Measurements from ENCODE around the gene GNB3.
"Not testable (repeated sequence)": the region's sequence is repeated elsewhere in the genome, so short reads cannot be mapped to it uniquely, and the experiment has no call there.

GNB3 gene

DNA sequence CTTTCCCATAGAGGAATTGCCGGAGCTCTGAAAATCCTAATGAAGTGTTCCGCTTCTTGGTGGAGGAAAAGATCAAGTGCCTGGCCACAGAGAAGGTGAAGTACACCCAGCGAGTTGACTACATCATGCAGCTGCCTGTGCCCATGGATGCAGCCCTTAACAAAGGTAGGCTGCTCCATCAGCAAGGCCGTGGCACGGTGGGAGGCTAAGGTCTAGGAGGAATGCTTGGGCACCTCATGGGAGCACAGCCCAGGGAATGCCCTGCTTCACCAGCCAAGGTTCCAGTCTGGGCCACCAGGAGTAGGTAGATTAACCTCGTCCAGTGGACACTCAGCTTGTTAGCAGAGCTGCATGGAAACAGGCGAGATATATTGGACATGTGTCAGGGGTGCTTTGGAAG lies 20.2 kb downstream of the GNB3 start:
- no peak for DNase-seq (ENCODE audit: insufficient read length, low spot score)
- no peak for FAIRE-seq
- TF ChIP-seq, protein P1, sequence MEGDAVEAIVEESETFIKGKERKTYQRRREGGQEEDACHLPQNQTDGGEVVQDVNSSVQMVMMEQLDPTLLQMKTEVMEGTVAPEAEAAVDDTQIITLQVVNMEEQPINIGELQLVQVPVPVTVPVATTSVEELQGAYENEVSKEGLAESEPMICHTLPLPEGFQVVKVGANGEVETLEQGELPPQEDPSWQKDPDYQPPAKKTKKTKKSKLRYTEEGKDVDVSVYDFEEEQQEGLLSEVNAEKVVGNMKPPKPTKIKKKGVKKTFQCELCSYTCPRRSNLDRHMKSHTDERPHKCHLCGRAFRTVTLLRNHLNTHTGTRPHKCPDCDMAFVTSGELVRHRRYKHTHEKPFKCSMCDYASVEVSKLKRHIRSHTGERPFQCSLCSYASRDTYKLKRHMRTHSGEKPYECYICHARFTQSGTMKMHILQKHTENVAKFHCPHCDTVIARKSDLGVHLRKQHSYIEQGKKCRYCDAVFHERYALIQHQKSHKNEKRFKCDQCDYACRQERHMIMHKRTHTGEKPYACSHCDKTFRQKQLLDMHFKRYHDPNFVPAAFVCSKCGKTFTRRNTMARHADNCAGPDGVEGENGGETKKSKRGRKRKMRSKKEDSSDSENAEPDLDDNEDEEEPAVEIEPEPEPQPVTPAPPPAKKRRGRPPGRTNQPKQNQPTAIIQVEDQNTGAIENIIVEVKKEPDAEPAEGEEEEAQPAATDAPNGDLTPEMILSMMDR (IDR thresholded peaks at IDR 0.05; ENCODE audit: insufficient read depth, missing control alignments), result no peak

DNA sequence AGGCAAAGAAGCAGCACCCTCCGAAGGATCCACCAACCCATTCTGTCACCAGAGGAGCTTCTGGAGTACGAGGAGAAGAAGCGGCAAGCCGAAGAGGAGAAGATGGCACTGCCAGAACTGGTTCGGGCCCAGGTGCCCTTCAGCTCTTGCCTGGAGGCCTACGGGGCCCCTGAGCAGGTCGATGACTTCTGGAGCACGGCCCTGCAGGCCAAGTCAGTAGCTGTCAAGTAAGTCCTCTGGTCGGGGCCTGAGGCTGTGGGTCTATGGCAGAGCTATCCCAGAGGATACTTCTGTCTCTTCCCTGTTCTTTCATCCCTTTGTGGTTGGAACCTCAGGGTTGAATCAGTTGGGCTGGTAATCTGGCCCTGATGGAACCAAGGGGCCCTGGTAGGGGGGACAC lies 20.7 kb downstream of the GNB3 start:
- no peak for FAIRE-seq
- TF ChIP-seq, protein P1 (IDR thresholded peaks at IDR 0.05; ENCODE audit: insufficient read depth, missing control alignments), result no peak
- no peak for DNase-seq (ENCODE audit: insufficient read length, low spot score)

DNA sequence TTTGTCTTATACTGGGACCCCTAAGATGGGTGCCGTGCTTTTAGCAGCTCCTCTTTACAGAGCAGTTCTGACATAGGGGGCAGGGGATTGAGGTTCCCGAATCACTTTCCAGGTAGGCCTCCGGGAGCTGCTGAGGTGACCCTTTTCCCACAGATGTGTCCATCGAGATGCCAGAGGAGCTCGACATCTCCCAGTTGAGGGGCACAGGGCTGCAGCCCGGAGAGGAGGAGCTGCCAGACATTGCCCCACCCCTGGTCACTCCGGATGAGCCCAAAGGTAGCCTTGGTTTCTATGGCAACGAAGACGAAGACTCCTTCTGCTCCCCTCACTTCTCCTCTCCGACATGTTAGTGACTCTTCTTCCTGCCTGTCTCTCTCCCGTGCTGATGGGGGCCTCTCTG lies 22.3 kb downstream of the GNB3 start:
- DNase-seq (ENCODE audit: insufficient read length, low spot score) (no peak), FAIRE-seq (no peak)
- TF ChIP-seq, protein P1 (IDR thresholded peaks at IDR 0.05; ENCODE audit: insufficient read depth, missing control alignments), result no peak

DNA sequence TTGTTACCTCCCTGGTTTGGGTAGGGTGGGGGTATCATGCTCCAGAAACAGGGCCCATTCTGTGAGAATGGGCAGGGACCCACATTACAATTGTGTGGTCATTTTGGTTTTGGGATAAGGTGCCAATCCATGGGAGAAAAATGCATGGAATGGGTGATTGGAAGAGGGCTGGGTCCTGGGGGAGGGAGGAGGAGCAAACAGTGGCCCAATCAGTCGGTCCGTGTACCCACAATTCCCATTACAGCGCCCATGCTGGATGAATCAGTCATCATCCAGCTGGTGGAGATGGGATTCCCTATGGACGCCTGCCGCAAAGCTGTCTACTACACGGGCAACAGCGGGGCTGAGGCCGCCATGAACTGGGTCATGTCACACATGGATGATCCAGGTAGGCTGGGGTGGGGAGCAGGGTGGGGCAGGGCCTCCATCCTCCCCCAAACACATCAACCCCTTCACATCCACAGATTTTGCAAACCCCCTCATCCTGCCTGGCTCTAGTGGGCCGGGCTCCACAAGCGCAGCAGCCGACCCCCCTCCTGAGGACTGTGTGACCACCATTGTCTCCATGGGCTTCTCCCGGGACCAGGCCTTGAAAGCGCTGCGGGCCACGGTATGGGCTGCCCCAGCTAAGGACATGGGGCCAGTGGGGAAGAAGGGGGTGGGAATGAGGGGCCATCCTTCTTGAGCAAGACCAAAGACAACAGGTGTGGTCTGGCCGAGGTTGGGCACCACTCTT lies 23.0 kb downstream of the GNB3 start:
- FAIRE-seq (no peak), DNase-seq (ENCODE audit: insufficient read length, low spot score) (no peak)
- TF ChIP-seq, protein P1 (IDR thresholded peaks at IDR 0.05; ENCODE audit: insufficient read depth, missing control alignments), result no peak

DNA sequence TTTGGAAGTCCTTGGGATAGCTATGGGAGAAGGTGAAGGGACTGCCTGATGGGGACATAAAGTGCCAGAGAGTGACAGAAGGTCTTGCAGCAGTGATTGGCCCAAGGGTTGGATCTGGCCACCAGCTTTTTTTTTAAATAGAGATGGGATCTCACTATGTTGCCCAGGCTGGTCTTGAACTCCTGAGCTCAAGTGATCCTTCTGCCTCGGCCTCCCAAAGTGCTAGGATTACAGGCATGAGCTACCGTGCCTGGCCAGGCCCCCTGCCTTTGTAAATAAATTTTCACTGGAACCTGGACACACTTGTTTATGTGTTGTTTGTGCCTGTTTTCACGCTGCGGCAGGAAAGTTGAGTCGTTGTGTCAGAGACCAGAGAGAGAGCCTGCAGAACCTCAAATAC lies 24.6 kb downstream of the GNB3 start:
- not testable (repeated sequence) for FAIRE-seq; DNase-seq (ENCODE audit: insufficient read length, low spot score)

DNA sequence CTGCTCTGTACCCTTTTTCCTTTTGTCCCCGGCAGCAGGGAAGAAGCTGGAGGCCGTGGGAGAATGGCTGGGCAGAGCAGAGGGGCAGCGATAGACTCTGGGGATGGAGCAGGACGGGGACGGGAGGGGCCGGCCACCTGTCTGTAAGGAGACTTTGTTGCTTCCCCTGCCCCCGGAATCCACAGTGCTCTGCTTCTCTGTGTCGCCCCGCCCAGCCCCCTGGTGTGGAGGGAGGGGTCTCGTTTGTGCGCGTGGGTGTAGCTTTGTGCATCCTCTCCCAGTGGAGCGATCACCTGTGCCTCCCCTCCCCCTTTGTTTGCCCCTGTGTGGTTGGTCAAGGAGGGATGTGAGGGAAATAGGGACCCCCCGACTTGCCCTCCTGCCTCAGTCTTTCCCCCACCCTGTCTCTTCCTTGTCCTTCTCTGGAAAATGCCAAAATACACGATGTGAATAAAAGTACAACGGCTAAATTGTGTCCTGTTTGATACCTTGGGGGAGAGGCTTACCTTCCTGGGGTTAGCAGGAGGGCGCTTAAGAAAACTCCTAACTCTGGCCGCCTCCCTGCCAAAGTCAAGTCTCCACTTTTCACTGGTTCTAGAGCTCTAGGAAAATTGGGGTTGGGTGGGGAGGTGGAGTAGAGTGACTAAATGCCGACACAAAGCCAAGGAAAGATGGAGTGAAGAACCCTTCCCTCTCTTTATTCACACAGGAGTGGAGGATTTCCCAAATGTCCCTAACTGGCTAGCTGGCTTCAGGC lies 25.6 kb downstream of the GNB3 start:
- DNase-seq (ENCODE audit: insufficient read length, low spot score), result no peak
- no peak for FAIRE-seq
- TF ChIP-seq, protein P1 (IDR thresholded peaks at IDR 0.05; ENCODE audit: insufficient read depth, missing control alignments), result no peak

DNA sequence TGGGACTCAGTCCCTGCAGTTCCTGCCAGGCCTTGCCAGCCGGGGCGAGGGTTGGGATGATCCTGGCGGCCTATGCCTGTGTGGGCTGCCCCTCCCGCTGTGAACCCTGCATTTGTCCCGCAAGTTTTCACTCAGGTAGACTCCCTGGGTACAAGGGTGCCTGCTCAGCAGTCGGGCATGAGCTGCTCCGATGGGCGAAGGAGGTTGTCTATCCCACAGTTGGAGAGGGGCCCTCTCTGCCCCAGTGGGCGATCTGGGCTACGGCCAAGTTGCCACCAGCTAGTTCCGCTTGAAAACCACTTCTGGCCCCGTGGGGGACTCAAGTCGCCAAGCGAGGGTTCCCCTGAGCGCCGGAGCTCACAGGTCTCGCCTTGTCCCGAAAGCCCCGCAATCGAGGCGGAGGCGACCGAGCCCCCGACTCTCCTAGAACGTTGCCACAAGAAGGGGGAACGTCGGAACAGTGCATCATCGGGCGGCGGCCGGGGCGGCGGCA lies 26.2 kb downstream of the GNB3 start:
- FAIRE-seq (no peak), DNase-seq (ENCODE audit: insufficient read length, low spot score) (no peak)
- TF ChIP-seq, protein P1 (IDR thresholded peaks at IDR 0.05; ENCODE audit: insufficient read depth, missing control alignments), result no peak

All from D721Med (cell line).